Measurements from ENCODE around the gene PNLIPRP2. TPM values are rescaled to one million over a fixed set of nuclear protein-coding genes. Genes with fewer than 3 reads are reported as not detected.

The PNLIPRP2 gene
- total RNA-seq, 2 donors from 2014 or later: 0.64 to 0.79 TPM

DNA sequence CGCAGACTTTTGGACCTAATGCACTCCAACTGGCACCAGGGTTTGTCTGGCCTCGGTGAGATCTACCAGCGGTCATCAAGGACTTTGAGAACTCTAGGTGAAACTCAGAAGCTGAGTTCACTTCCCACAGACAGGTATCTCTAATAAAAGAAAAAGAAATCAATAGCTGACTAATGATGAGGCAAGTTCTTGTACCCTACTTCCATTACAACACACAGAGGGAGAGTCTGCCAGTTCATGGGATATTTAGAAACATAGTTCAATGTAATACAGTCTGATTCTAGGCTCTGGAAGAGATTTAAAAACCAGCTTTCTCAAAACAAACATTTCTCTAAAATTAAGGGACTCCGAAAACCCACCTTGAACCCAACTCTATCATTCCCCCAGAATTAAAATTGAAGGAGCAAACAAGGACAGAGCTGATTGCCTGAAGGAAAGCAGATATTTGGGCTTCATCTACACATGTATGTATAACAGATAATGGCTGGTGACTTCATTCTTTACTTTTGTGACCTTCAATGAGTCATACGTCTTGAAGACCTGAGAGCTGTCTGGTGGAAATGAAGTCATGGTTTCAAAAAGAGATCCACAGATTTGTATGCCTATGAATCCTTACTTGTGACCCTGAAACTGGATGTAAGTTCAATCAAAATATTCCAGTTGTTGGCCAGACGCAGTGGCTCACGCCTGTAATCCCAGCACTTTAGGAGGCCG lies 32.7 kb upstream of the PNLIPRP2 start:
- peaks cover 4% of the 10 kb centered on the region for H3K9me3 ChIP-seq (ENCODE audit: control insufficient read depth, low read length)
- no peak for DNase-seq
- TF ChIP-seq, protein P1, sequence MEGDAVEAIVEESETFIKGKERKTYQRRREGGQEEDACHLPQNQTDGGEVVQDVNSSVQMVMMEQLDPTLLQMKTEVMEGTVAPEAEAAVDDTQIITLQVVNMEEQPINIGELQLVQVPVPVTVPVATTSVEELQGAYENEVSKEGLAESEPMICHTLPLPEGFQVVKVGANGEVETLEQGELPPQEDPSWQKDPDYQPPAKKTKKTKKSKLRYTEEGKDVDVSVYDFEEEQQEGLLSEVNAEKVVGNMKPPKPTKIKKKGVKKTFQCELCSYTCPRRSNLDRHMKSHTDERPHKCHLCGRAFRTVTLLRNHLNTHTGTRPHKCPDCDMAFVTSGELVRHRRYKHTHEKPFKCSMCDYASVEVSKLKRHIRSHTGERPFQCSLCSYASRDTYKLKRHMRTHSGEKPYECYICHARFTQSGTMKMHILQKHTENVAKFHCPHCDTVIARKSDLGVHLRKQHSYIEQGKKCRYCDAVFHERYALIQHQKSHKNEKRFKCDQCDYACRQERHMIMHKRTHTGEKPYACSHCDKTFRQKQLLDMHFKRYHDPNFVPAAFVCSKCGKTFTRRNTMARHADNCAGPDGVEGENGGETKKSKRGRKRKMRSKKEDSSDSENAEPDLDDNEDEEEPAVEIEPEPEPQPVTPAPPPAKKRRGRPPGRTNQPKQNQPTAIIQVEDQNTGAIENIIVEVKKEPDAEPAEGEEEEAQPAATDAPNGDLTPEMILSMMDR (conservative IDR thresholded peaks at IDR 0.05): no peak
- no peaks in the 10 kb centered on the region for H3K36me3 Mint-ChIP-seq (ENCODE audit: low read depth)
- H3K27ac Mint-ChIP-seq: no peak overlapping the region
- no peak overlapping the region for H3K4me3 Mint-ChIP-seq
- peaks cover 8% of the 10 kb centered on the region for H3K4me1 Mint-ChIP-seq
- peaks cover 4% of the 10 kb centered on the region for H3K9me3 Mint-ChIP-seq
- H3K9ac ChIP-seq (ENCODE audit: extremely low read depth, low read length, poor library complexity, severe bottlenecking): no peak overlapping the region
- H3K4me3 ChIP-seq (ENCODE audit: low read length): no peak overlapping the region
- no peaks in the 10 kb centered on the region for H3K4me1 ChIP-seq (ENCODE audit: control insufficient read depth, insufficient read depth, low read length)
- H3K36me3 ChIP-seq (ENCODE audit: control insufficient read depth, insufficient read depth, low read length): no peaks in the 10 kb centered on the region
- WGBS, 2 experiments (ENCODE audit: insufficient coverage in 1 of 2, insufficient read length in 1 of 2): 90 to 92% methylated on average over 6 to 8 of the region's 8 CpGs
- no peaks in the 10 kb centered on the region for H3K27me3 Mint-ChIP-seq (ENCODE audit: insufficient read depth)
- no peak overlapping the region for H3K27ac ChIP-seq (ENCODE audit: low read depth, low read length)
- H3K27me3 ChIP-seq (ENCODE audit: control insufficient read depth, insufficient read depth, low read length, poor library complexity, severe bottlenecking): no peaks in the 10 kb centered on the region

DNA sequence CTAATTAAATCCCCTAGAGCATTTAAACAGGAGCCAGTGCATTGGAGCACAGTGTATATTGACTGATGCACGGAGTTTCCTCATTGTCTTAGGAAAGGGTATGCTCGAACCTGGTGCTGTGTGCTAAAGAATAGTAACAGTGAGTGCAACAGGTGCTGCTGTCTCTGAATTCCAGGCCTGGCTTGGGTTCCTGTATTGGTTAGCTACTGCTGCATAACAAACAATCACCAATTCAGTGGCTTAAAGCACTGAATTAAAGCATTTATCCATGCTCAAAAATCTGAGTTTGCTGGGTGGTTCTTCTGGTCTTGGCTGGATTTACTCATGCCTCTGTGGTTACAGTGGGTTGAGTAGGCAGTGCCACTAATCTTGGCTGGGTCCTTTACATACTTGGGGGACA lies 31.8 kb upstream of the PNLIPRP2 start:
- Histone ChIP-seq H3K4me3 (ENCODE audit: low read length) (no peak overlapping the region), H3K27ac (ENCODE audit: low read depth, low read length) (no peak overlapping the region), H3K27me3 (ENCODE audit: control insufficient read depth, insufficient read depth, low read length, poor library complexity, severe bottlenecking) (no peaks in the 10 kb centered on the region), H3K9me3 (ENCODE audit: control insufficient read depth, low read length) (peaks cover 4% of the 10 kb centered on the region), H3K36me3 (ENCODE audit: control insufficient read depth, insufficient read depth, low read length) (no peaks in the 10 kb centered on the region), H3K9ac (ENCODE audit: extremely low read depth, low read length, poor library complexity, severe bottlenecking) (no peak overlapping the region), H3K4me1 (ENCODE audit: control insufficient read depth, insufficient read depth, low read length) (no peaks in the 10 kb centered on the region)
- WGBS, 2 experiments (ENCODE audit: insufficient coverage in 1 of 2, insufficient read length in 1 of 2): 94% methylated on average over 2 of the region's 2 CpGs; no CpG with 5 or more reads in 1 of the 2 experiments
- Mint-ChIP-seq H3K27me3 (ENCODE audit: insufficient read depth) (no peaks in the 10 kb centered on the region), H3K27ac (no peak overlapping the region), H3K4me3 (no peak overlapping the region), H3K9me3 (peaks cover 4% of the 10 kb centered on the region), H3K36me3 (ENCODE audit: low read depth) (no peaks in the 10 kb centered on the region), H3K4me1 (peaks cover 8% of the 10 kb centered on the region)
- TF ChIP-seq, protein P1 (conservative IDR thresholded peaks at IDR 0.05): no peak
- no peak for DNase-seq

DNA sequence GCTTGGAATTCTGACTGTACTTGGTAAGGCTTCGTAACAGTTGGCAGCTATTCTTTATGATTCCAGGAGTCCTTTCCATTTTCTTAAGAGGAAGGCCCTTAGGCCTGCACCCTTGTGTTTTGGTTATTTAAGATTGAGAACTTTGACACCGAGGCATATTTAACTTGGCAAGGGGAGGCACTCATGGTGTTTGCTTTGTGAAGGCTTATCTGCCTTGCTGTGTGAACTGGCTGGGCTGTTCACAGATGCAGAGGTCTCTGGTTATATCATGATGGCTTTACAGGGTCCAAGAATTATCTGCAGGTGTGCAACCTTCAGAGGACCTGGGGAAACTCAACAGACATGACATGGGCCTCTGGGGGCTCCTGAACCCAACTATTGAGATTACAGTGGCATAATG lies 30.8 kb upstream of the PNLIPRP2 start:
- H3K27me3 ChIP-seq (ENCODE audit: control insufficient read depth, insufficient read depth, low read length, poor library complexity, severe bottlenecking): no peaks in the 10 kb centered on the region
- no peak overlapping the region for H3K9ac ChIP-seq (ENCODE audit: extremely low read depth, low read length, poor library complexity, severe bottlenecking)
- no peak overlapping the region for H3K4me3 ChIP-seq (ENCODE audit: low read length)
- H3K27ac Mint-ChIP-seq: no peak overlapping the region
- 71 to 81% methylated on average over 2 of the region's 2 CpGs for WGBS, 2 experiments (ENCODE audit: insufficient coverage in 1 of 2, insufficient read length in 1 of 2)
- H3K27me3 Mint-ChIP-seq (ENCODE audit: insufficient read depth): no peaks in the 10 kb centered on the region
- H3K4me1 ChIP-seq (ENCODE audit: control insufficient read depth, insufficient read depth, low read length): no peaks in the 10 kb centered on the region
- TF ChIP-seq, protein P1 (conservative IDR thresholded peaks at IDR 0.05): no peak
- no peak overlapping the region for H3K4me3 Mint-ChIP-seq
- H3K9me3 Mint-ChIP-seq: peaks cover 4% of the 10 kb centered on the region
- H3K36me3 Mint-ChIP-seq (ENCODE audit: low read depth): no peaks in the 10 kb centered on the region
- peaks cover 4% of the 10 kb centered on the region for H3K9me3 ChIP-seq (ENCODE audit: control insufficient read depth, low read length)
- H3K4me1 Mint-ChIP-seq: peaks cover 8% of the 10 kb centered on the region
- no peaks in the 10 kb centered on the region for H3K36me3 ChIP-seq (ENCODE audit: control insufficient read depth, insufficient read depth, low read length)
- no peak for DNase-seq
- no peak overlapping the region for H3K27ac ChIP-seq (ENCODE audit: low read depth, low read length)

All from endodermal cell (in vitro differentiated cells).